HL-60 (cell line): ENCODE measurements around the gene FGB.

Experiments
- DNase-seq, 2 experiments: peaks; one replicate each; pipeline ENCODE4 v3.0.0-alpha.2; 2010 to 2020; ENCODE audit warnings: low read depth in 1 of 2, low spot score in 1 of 2
- H3K27ac ChIP-seq: fragments of 250-450 bp; sonication (Bioruptor Pico); replicated peaks from 2 replicates; pipeline ENCODE4 v1.5.1; 2020; ENCODE audit warnings: mild to moderate bottlenecking, moderate library complexity
- H3K27me3 ChIP-seq: fragments of 250-450 bp; sonication (Bioruptor Pico); 2 replicates; pipeline ENCODE4 v1.5.1; 2021; ENCODE audit warnings: mild to moderate bottlenecking, moderate library complexity; ENCODE audit not compliant: insufficient read depth, poor library complexity, severe bottlenecking
- H3K4me3 ChIP-seq: replicated peaks from 2 replicates; pipeline ENCODE4 v1.5.1; 2011; ENCODE audit warnings: mild to moderate bottlenecking, control low read depth, low read length; ENCODE audit not compliant: insufficient read depth
- GABPA ChIP-seq: IDR thresholded peaks from 2 replicates; pipeline ENCODE4 v1.6.1; 2012; ENCODE audit warnings: low read depth
- POLR2AphosphoS5 ChIP-seq: IDR thresholded peaks from 2 replicates; pipeline ENCODE4 v1.6.1; 2012; ENCODE audit warnings: low read depth
- SPI1 ChIP-seq: IDR thresholded peaks from 2 replicates; pipeline ENCODE4 v1.6.1; 2012; ENCODE audit warnings: low read depth, mild to moderate bottlenecking, borderline replicate concordance
- TF ChIP-seq, protein P1 (sequence below): IDR thresholded peaks from 2 replicates; pipeline ENCODE4 v1.6.1; 2012; ENCODE audit warnings: low read depth; ENCODE audit not compliant: insufficient replicate concordance
- TF ChIP-seq, protein P2 (sequence below): IDR thresholded peaks from one replicate; pipeline ENCODE4 v1.5.1; 2011; ENCODE audit warnings: low read length, control low read depth, inconsistent platforms; ENCODE audit not compliant: insufficient read depth

The FGB gene

DNA sequence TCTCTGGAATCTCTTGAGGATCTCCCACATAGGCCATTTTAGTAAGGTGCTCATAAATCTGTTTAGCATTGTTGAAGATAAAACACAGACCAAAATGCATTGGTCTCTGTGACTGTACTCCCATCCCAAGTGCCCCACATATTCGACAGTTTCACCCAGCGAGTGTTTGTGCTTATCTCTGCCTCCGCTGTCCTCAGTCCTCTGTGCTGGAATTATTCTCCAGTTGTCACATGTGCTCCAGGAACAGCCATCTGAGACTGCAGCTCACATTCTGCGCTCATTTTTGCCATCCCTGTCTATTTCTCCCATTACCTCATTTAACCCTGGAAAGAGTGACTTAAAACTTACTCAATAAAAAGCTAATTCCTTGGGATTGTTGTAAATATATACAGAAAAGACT is 43.6 kb upstream of the FGB start:
- peaks cover 2% of the 10 kb centered on the region for H3K27me3 ChIP-seq
- H3K27ac ChIP-seq, result no peak overlapping the region
- DNase-seq, result no peak
- no peak for TF ChIP-seq POLR2AphosphoS5
- TF ChIP-seq SPI1, result no peak
- TF ChIP-seq, protein P1, sequence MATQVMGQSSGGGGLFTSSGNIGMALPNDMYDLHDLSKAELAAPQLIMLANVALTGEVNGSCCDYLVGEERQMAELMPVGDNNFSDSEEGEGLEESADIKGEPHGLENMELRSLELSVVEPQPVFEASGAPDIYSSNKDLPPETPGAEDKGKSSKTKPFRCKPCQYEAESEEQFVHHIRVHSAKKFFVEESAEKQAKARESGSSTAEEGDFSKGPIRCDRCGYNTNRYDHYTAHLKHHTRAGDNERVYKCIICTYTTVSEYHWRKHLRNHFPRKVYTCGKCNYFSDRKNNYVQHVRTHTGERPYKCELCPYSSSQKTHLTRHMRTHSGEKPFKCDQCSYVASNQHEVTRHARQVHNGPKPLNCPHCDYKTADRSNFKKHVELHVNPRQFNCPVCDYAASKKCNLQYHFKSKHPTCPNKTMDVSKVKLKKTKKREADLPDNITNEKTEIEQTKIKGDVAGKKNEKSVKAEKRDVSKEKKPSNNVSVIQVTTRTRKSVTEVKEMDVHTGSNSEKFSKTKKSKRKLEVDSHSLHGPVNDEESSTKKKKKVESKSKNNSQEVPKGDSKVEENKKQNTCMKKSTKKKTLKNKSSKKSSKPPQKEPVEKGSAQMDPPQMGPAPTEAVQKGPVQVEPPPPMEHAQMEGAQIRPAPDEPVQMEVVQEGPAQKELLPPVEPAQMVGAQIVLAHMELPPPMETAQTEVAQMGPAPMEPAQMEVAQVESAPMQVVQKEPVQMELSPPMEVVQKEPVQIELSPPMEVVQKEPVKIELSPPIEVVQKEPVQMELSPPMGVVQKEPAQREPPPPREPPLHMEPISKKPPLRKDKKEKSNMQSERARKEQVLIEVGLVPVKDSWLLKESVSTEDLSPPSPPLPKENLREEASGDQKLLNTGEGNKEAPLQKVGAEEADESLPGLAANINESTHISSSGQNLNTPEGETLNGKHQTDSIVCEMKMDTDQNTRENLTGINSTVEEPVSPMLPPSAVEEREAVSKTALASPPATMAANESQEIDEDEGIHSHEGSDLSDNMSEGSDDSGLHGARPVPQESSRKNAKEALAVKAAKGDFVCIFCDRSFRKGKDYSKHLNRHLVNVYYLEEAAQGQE, result no peak
- TF ChIP-seq, protein P2, sequence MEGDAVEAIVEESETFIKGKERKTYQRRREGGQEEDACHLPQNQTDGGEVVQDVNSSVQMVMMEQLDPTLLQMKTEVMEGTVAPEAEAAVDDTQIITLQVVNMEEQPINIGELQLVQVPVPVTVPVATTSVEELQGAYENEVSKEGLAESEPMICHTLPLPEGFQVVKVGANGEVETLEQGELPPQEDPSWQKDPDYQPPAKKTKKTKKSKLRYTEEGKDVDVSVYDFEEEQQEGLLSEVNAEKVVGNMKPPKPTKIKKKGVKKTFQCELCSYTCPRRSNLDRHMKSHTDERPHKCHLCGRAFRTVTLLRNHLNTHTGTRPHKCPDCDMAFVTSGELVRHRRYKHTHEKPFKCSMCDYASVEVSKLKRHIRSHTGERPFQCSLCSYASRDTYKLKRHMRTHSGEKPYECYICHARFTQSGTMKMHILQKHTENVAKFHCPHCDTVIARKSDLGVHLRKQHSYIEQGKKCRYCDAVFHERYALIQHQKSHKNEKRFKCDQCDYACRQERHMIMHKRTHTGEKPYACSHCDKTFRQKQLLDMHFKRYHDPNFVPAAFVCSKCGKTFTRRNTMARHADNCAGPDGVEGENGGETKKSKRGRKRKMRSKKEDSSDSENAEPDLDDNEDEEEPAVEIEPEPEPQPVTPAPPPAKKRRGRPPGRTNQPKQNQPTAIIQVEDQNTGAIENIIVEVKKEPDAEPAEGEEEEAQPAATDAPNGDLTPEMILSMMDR, result no peak
- TF ChIP-seq GABPA, result no peak
- H3K4me3 ChIP-seq, result no peak overlapping the region

DNA sequence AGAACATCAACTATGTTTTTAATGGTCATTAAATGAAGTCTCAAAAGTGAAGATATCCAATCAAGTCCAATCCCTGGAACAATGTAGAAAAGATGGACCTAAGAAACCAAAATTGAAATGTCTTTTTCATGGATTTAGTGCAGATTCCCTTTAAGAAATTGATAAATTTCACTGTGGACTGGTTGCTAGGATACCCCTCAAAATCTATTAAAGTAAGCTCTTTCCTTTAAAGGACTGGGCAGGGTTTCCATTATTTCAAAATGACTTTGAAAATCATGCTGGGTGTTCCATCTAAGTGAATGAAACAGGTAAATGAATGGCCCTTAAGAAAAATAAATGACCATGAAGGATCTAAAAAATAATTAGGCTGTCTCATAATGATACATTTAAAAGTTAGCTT is 41.2 kb upstream of the FGB start:
- DNase-seq, result no peak
- TF ChIP-seq, protein P1, result no peak
- TF ChIP-seq GABPA (no peak), POLR2AphosphoS5 (no peak), SPI1 (no peak)
- TF ChIP-seq, protein P2, result no peak
- Histone ChIP-seq H3K4me3 (no peak overlapping the region), H3K27me3 (peaks cover 2% of the 10 kb centered on the region), H3K27ac (no peak overlapping the region)

DNA sequence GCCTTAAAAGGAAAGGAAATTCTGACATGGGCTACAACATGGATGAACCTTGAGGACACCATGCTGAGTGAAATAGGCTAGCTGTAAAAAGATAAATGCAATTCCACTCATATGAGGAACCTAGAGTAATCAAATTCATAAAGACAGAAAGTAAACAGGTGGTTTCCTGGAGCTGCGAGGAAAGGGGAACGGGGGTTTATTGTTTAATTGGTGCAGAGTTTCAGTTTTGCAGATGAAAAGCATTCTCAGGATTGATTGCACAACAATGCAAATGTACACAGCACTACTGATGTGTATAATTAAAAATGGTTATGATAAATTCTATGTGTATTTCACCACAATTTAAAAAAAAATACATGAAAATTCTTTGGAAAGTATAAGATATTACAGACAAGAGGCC is 36.7 kb upstream of the FGB start:
- H3K27ac ChIP-seq, result no peak overlapping the region
- TF ChIP-seq POLR2AphosphoS5 (no peak), SPI1 (no peak), GABPA (no peak)
- TF ChIP-seq, protein P1, result no peak
- TF ChIP-seq, protein P2, result no peak
- no peak for DNase-seq
- no peak overlapping the region for H3K4me3 ChIP-seq
- H3K27me3 ChIP-seq, result peaks cover 2% of the 10 kb centered on the region
